ENCODE data around the gene MRM1.

GRCh38 chr17:36553459-36553858 lies 47.9 kb upstream of the MRM1 start:
- no peak for TF ChIP-seq MAZ (CRISPR knock-in tag; conservative IDR thresholded peaks at IDR 0.05 in 1 of 2, IDR thresholded peaks at IDR 0.05 in 1 of 2)
- no peak for TF ChIP-seq CTCF (IDR thresholded peaks at IDR 0.05 in 2 of 3, conservative IDR thresholded peaks at IDR 0.05 in 1 of 3; ENCODE audit: insufficient read depth in 2 of 3, low read depth in 1 of 3, low read length in 3 of 3)
- no peak for TF ChIP-seq JUN (IDR thresholded peaks at IDR 0.05; ENCODE audit: borderline replicate concordance, low read depth, low read length)
- no peak for TF ChIP-seq JUN (CRISPR knock-in tag; IDR thresholded peaks at IDR 0.05; ENCODE audit: borderline replicate concordance)
- TF ChIP-seq CBX8 (IDR thresholded peaks at IDR 0.05; ENCODE audit: borderline replicate concordance, extremely low read depth, low read depth, low read length, poor library complexity, severe bottlenecking), result no peak
- TF ChIP-seq GTF2F1 (IDR thresholded peaks at IDR 0.05; ENCODE audit: low read depth, low read length), result no peak
- no peak for TF ChIP-seq THRA (IDR thresholded peaks at IDR 0.05)
- no peak for TF ChIP-seq HDAC6 (IDR thresholded peaks at IDR 0.05; ENCODE audit: low read depth, low read length)
- no peak for TF ChIP-seq RBFOX2 (IDR thresholded peaks at IDR 0.05; ENCODE audit: low read depth, low read length)
